SK-N-SH (cell line): Measurements from ENCODE around the gene PELI1. TPM values are rescaled to one million over a fixed set of nuclear protein-coding genes. Genes with fewer than 3 reads are reported as not detected.

Source experiments
- CTCF ChIA-PET: fragments of 300-600, 350-600 bp; formaldehyde crosslinking; extraction: SDS; loops from one replicate; lab custom pipeline; 2021; lab: Yijun Ruan, JAX
- POLR2A ChIA-PET: fragments of 350-600 bp; sonication (Branson Sonifier 250); formaldehyde crosslinking; extraction: SDS; loops from one replicate; lab custom pipeline; 2020; ENCODE audit warnings: antibody characterized with exemption, inconsistent platforms; lab: Yijun Ruan, JAX
- DNase-seq: peaks from one replicate; pipeline ENCODE4 v3.0.0; 2012
- H2AFZ ChIP-seq: fragments of 200-600 bp; sonication (generic); 2 replicates; pipeline ENCODE4 v1.8.1; 2016; ENCODE audit warnings: antibody characterized with exemption, mild to moderate bottlenecking, low read depth
- H3F3A ChIP-seq: fragments of 200-600 bp; sonication (generic); replicated peaks from 2 replicates; pipeline ENCODE3; 2016; ENCODE audit warnings: antibody characterized with exemption, mild to moderate bottlenecking; ENCODE audit not compliant: insufficient read depth
- H3K27ac ChIP-seq, 2 experiments: fragments of 200-500 bp in 1 of 2; fragments of 200-600 bp in 1 of 2; sonication (Bioruptor generic) in 1 of 2; sonication (generic), shearing (Covaris generic) in 1 of 2; 2 replicates each; pipeline versions ENCODE4 v1.5.1 to v1.6.1; 2014 to 2016; ENCODE audit warnings: low read depth in 2 of 2, inconsistent platforms in 1 of 2, low read length in 1 of 2, mild to moderate bottlenecking in 1 of 2, mixed read lengths in 1 of 2
- H3K27me3 ChIP-seq: fragments of 200-600 bp; sonication (generic), shearing (Covaris generic); 2 replicates; pipeline ENCODE4 v1.6.1; 2016; ENCODE audit warnings: mixed run types; ENCODE audit not compliant: insufficient read depth
- H3K36me3 ChIP-seq, 2 experiments: fragments of 200-500 bp in 1 of 2; fragments of 200-600 bp in 1 of 2; sonication (Bioruptor generic) in 1 of 2; sonication (generic) in 1 of 2; replicated peaks in 1 of 2; 2 replicates each; pipeline versions ENCODE3 to v1.5.1; 2014 to 2016; ENCODE audit warnings: low read length in 1 of 2, mild to moderate bottlenecking in 1 of 2; ENCODE audit not compliant: insufficient read depth in 2 of 2, control insufficient read depth in 1 of 2
- H3K4me1 ChIP-seq, 2 experiments: fragments of 200-500 bp in 1 of 2; fragments of 200-600 bp in 1 of 2; sonication (Bioruptor generic) in 1 of 2; sonication (generic), shearing (Covaris generic) in 1 of 2; 2 replicates each; pipeline versions ENCODE4 v1.5.1 to v1.6.1; 2014 to 2016; ENCODE audit warnings: low read depth in 1 of 2, low read length in 1 of 2, mixed run types in 1 of 2; ENCODE audit not compliant: insufficient read depth in 2 of 2, control insufficient read depth in 1 of 2
- H3K4me2 ChIP-seq: fragments of 200-600 bp; sonication (generic), shearing (Covaris generic); 2 replicates; pipeline ENCODE4 v1.6.1; 2017; ENCODE audit warnings: mixed run types
- H3K4me3 ChIP-seq, 2 experiments: fragments of 200-500 bp in 1 of 2; fragments of 200-600 bp in 1 of 2; sonication (Bioruptor generic) in 1 of 2; sonication (generic), shearing (Covaris generic) in 1 of 2; 2 replicates each; pipeline versions ENCODE4 v1.5.1 to v1.8.1; 2014 to 2016; ENCODE audit warnings: low read depth in 2 of 2, inconsistent platforms in 1 of 2, low read length in 1 of 2, mild to moderate bottlenecking in 1 of 2, mixed read lengths in 1 of 2, moderate library complexity in 1 of 2
- H3K79me2 ChIP-seq: fragments of 200-600 bp; sonication (generic); 2 replicates; pipeline ENCODE4 v1.8.1; 2017; ENCODE audit warnings: mild to moderate bottlenecking; ENCODE audit not compliant: insufficient read depth
- H3K9ac ChIP-seq: fragments of 200-600 bp; sonication (generic); 2 replicates; pipeline ENCODE4 v1.6.1; 2017; ENCODE audit warnings: mixed run types
- H3K9me2 ChIP-seq: fragments of 200-600 bp; sonication (generic); 2 replicates; pipeline ENCODE4 v1.6.1; 2017; ENCODE audit warnings: mixed run types
- H3K9me3 ChIP-seq: fragments of 200-600 bp; sonication (generic); 2 replicates; pipeline ENCODE4 v1.6.1; 2017; ENCODE audit warnings: mixed run types, mild to moderate bottlenecking, moderate library complexity
- H4K20me1 ChIP-seq: fragments of 200-600 bp; sonication (generic); 2 replicates; pipeline ENCODE4 v1.6.1; 2017; ENCODE audit warnings: mild to moderate bottlenecking, mixed run types; ENCODE audit not compliant: insufficient read depth
- ELF1 ChIP-seq: IDR thresholded peaks from 2 replicates; pipeline ENCODE4 v1.4.0; 2012
- EP300 ChIP-seq, 2 experiments: IDR thresholded peaks; 2 replicates each; pipeline versions ENCODE4 v1.4.0 to v1.6.1; 2012; ENCODE audit warnings: borderline replicate concordance in 1 of 2, low read depth in 1 of 2, low read length in 1 of 2
- EZH2phosphoT487 ChIP-seq: fragments of 200-600 bp; sonication (generic); IDR thresholded peaks from 2 replicates; pipeline ENCODE4 v1.6.1; 2017; ENCODE audit warnings: low read depth, mixed run types, mild to moderate bottlenecking, antibody characterized with exemption, moderate library complexity, borderline replicate concordance
- FOSL2 ChIP-seq: IDR thresholded peaks from 2 replicates; pipeline ENCODE4 v1.4.0; 2012; ENCODE audit warnings: low read depth, mild to moderate bottlenecking, moderate library complexity, borderline replicate concordance
- GABPA ChIP-seq: IDR thresholded peaks from 2 replicates; pipeline ENCODE4 v1.4.0; 2012; ENCODE audit warnings: low read depth, mild to moderate bottlenecking
- JUND ChIP-seq: IDR thresholded peaks from 2 replicates; pipeline ENCODE4 v1.4.0; 2012
- MEF2A ChIP-seq: IDR thresholded peaks from 2 replicates; pipeline ENCODE4 v1.4.0; 2012; ENCODE audit warnings: low read depth, borderline replicate concordance
- NFIC ChIP-seq: IDR thresholded peaks from 2 replicates; pipeline ENCODE4 v1.4.0; 2012; ENCODE audit warnings: borderline replicate concordance
- POLR2AphosphoS5 ChIP-seq: IDR thresholded peaks from 2 replicates; pipeline ENCODE4 v1.6.1; 2012; ENCODE audit warnings: low read depth, low read length
- RCOR1 ChIP-seq: fragments of 150-350 bp; IDR thresholded peaks from 2 replicates; pipeline ENCODE4 v1.6.1; 2017; ENCODE audit warnings: antibody characterized with exemption, low read length
- RXRA ChIP-seq: IDR thresholded peaks from 2 replicates; pipeline ENCODE4 v1.4.0; 2012; ENCODE audit warnings: low read depth, mild to moderate bottlenecking, borderline replicate concordance
- SIN3A ChIP-seq: IDR thresholded peaks from 2 replicates; pipeline ENCODE4 v1.6.1; 2012; ENCODE audit warnings: low read depth, mild to moderate bottlenecking, low read length, moderate library complexity, borderline replicate concordance
- SMC3 ChIP-seq: IDR thresholded peaks from 2 replicates; pipeline ENCODE4 v1.6.1; 2012; ENCODE audit warnings: low read depth, low read length, improper control_type of control experiment
- TCF12 ChIP-seq: IDR thresholded peaks from 2 replicates; pipeline ENCODE4 v1.4.0; 2012
- WGBS: methylation state at CpG from one replicate; pipeline ENCODE4 v1.1.6; 2017; ENCODE audit warnings: low lambda C conversion rate; 5-methylcytosine and 5-hydroxymethylcytosine counted together
- polyA plus RNA-seq, 3 experiments: library from polyadenylated mRNA; depleted of rRNA; stranded (reverse); fragments of >200 nt; gene quantifications; 2 replicates each; pipeline ENCODE4 v1.2.3, GENCODE V29; 2012
- TF ChIP-seq, protein P1 (sequence below): fragments of 150-350 bp; IDR thresholded peaks from 2 replicates; pipeline ENCODE4 v1.6.1; 2016; ENCODE audit warnings: mild to moderate bottlenecking, low read depth, low read length
- TF ChIP-seq, protein P2 (sequence below): IDR thresholded peaks from 2 replicates; pipeline ENCODE4; 2012
- TF ChIP-seq, protein P3 (sequence below): IDR thresholded peaks from 2 replicates; pipeline ENCODE4 v1.4.0; 2012; ENCODE audit warnings: low read depth, borderline replicate concordance
- TF ChIP-seq, protein P4 (sequence below): fragments of 150-350 bp; IDR thresholded peaks from 2 replicates; pipeline ENCODE4 v1.6.1; 2017; ENCODE audit warnings: antibody characterized with exemption, low read length, low read depth, borderline replicate concordance
- TF ChIP-seq, protein P5 (sequence below): fragments of 200-600 bp; sonication (generic); IDR thresholded peaks from 2 replicates; pipeline ENCODE4 v1.6.1; 2017; ENCODE audit warnings: antibody characterized with exemption, mild to moderate bottlenecking, moderate library complexity

PELI1 gene
- polyA plus RNA-seq, 1 of the 3 experiments (the other 2 are of a cell fraction) = 4.2 TPM

DNA sequence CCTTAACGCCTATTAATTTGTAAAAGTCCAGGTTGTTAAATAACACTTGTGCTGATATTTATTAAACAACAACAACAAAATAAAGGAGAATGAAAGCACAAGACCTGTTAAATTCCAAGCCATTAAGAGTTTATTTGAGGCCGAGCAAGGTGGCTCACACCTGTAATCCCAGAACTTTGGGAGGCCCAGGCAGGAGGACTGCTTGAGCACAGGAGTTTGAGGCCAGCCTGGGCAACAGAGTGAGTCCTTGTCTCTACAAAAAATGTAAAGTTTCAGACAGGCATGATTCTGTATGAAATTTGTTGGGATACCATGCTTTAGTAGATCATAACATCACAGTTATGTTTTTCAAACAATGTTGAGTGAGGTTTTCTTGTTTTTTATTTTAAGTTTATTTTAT lies 17.1 kb downstream of the PELI1 start:
- no peaks in the 10 kb centered on the region for H3K9me3 ChIP-seq
- ChIA-PET CTCF (interaction anchor here (1.4 kb wide), 1 partner anchor 9 kb away, joined by 6 read pairs; no protein-coding TSS in a partner anchor), POLR2A (no interaction called here)
- no peak for TF ChIP-seq GABPA
- no peak for TF ChIP-seq NFIC
- TF ChIP-seq, protein P1, sequence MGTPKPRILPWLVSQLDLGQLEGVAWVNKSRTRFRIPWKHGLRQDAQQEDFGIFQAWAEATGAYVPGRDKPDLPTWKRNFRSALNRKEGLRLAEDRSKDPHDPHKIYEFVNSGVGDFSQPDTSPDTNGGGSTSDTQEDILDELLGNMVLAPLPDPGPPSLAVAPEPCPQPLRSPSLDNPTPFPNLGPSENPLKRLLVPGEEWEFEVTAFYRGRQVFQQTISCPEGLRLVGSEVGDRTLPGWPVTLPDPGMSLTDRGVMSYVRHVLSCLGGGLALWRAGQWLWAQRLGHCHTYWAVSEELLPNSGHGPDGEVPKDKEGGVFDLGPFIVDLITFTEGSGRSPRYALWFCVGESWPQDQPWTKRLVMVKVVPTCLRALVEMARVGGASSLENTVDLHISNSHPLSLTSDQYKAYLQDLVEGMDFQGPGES = no peak
- TF ChIP-seq TCF12 = no peak
- TF ChIP-seq, protein P2, sequence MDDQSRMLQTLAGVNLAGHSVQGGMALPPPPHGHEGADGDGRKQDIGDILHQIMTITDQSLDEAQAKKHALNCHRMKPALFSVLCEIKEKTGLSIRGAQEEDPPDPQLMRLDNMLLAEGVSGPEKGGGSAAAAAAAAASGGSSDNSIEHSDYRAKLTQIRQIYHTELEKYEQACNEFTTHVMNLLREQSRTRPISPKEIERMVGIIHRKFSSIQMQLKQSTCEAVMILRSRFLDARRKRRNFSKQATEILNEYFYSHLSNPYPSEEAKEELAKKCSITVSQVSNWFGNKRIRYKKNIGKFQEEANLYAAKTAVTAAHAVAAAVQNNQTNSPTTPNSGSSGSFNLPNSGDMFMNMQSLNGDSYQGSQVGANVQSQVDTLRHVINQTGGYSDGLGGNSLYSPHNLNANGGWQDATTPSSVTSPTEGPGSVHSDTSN = no peak
- TF ChIP-seq EZH2phosphoT487 = no peak
- TF ChIP-seq RCOR1 = no peak
- no peak for TF ChIP-seq EP300 (IDR thresholded peaks at IDR 0.05; ENCODE audit: borderline replicate concordance in 1 of 2, low read depth in 1 of 2, low read length in 1 of 2)
- no peak for TF ChIP-seq ELF1
- TF ChIP-seq FOSL2 = no peak
- TF ChIP-seq, protein P3, sequence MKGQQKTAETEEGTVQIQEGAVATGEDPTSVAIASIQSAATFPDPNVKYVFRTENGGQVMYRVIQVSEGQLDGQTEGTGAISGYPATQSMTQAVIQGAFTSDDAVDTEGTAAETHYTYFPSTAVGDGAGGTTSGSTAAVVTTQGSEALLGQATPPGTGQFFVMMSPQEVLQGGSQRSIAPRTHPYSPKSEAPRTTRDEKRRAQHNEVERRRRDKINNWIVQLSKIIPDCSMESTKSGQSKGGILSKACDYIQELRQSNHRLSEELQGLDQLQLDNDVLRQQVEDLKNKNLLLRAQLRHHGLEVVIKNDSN = no peak
- TF ChIP-seq SMC3 = no peak
- no peak for TF ChIP-seq SIN3A
- no peak for TF ChIP-seq MEF2A
- no peak for TF ChIP-seq JUND
- TF ChIP-seq, protein P4, sequence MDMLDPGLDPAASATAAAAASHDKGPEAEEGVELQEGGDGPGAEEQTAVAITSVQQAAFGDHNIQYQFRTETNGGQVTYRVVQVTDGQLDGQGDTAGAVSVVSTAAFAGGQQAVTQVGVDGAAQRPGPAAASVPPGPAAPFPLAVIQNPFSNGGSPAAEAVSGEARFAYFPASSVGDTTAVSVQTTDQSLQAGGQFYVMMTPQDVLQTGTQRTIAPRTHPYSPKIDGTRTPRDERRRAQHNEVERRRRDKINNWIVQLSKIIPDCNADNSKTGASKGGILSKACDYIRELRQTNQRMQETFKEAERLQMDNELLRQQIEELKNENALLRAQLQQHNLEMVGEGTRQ = no peak
- TF ChIP-seq, protein P5, sequence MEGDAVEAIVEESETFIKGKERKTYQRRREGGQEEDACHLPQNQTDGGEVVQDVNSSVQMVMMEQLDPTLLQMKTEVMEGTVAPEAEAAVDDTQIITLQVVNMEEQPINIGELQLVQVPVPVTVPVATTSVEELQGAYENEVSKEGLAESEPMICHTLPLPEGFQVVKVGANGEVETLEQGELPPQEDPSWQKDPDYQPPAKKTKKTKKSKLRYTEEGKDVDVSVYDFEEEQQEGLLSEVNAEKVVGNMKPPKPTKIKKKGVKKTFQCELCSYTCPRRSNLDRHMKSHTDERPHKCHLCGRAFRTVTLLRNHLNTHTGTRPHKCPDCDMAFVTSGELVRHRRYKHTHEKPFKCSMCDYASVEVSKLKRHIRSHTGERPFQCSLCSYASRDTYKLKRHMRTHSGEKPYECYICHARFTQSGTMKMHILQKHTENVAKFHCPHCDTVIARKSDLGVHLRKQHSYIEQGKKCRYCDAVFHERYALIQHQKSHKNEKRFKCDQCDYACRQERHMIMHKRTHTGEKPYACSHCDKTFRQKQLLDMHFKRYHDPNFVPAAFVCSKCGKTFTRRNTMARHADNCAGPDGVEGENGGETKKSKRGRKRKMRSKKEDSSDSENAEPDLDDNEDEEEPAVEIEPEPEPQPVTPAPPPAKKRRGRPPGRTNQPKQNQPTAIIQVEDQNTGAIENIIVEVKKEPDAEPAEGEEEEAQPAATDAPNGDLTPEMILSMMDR = no peak
- TF ChIP-seq POLR2AphosphoS5 = no peak
- no peak for TF ChIP-seq RXRA
- no peak overlapping the region for H3K27ac ChIP-seq
- H3K9me2 ChIP-seq = no peaks in the 10 kb centered on the region
- H3K79me2 ChIP-seq = peaks cover 79% of the 10 kb centered on the region
- 100% methylated on average over 2 of the region's 2 CpGs for WGBS
- H3K36me3 ChIP-seq = no peaks in the 10 kb centered on the region
- H3K4me3 ChIP-seq = no peak overlapping the region
- no peak overlapping the region for H3K9ac ChIP-seq
- DNase-seq = no peak
- H3K4me2 ChIP-seq = no peak overlapping the region
- no peaks in the 10 kb centered on the region for H3F3A ChIP-seq
- H3K27me3 ChIP-seq = no peaks in the 10 kb centered on the region
- no peak overlapping the region for H2AFZ ChIP-seq
- no peaks in the 10 kb centered on the region for H4K20me1 ChIP-seq
- H3K4me1 ChIP-seq = peaks cover 0 to 3% of the 10 kb centered on the region in 2 experiments; a peak in 1 of 4 replicates
